ENCODE measurements around the gene CAP1.
"Not testable (repeated sequence)": the region's sequence is repeated elsewhere in the genome, so short reads cannot be mapped to it uniquely, and the experiment has no call there.

The CAP1 gene

GRCh38 chr1:40073062-40073461, 32.5 kb downstream of the CAP1 start:
- Histone ChIP-seq H3K27ac (ENCODE audit: insufficient read depth, low read length, poor library complexity, severe bottlenecking) (no peak overlapping the region), H3K4me1 (ENCODE audit: control insufficient read depth, insufficient read depth, low read length, poor library complexity, severe bottlenecking) (no peaks in the 10 kb centered on the region), H3K4me3 (ENCODE audit: insufficient read depth, low read depth, low read length, poor library complexity, severe bottlenecking) (no peak overlapping the region), H3K9me3 (ENCODE audit: control insufficient read depth, low read length) (no peaks in the 10 kb centered on the region), H3K36me3 (ENCODE audit: control insufficient read depth, insufficient read depth, low read length) (peaks cover 69% of the 10 kb centered on the region), H3K27me3 (replicated peaks; ENCODE audit: control insufficient read depth, insufficient read depth, low read length, poor library complexity, severe bottlenecking) (no peaks in the 10 kb centered on the region)
- no peak for DNase-seq

- H3K4me3 ChIP-seq (ENCODE audit: insufficient read depth, low read depth, low read length, poor library complexity, severe bottlenecking): no peak overlapping the region
- no peaks in the 10 kb centered on the region for H3K4me1 ChIP-seq (ENCODE audit: control insufficient read depth, insufficient read depth, low read length, poor library complexity, severe bottlenecking)
- no peak overlapping the region for H3K27ac ChIP-seq (ENCODE audit: insufficient read depth, low read length, poor library complexity, severe bottlenecking)
- H3K27me3 ChIP-seq (replicated peaks; ENCODE audit: control insufficient read depth, insufficient read depth, low read length, poor library complexity, severe bottlenecking): no peaks in the 10 kb centered on the region
- H3K36me3 ChIP-seq (ENCODE audit: control insufficient read depth, insufficient read depth, low read length): peaks cover 57% of the 10 kb centered on the region
- H3K9me3 ChIP-seq (ENCODE audit: control insufficient read depth, low read length): no peaks in the 10 kb centered on the region
- no peak for DNase-seq
These were observed 34.7 kb downstream of the CAP1 start for GRCh38 chr1:40075266-40075665.

GRCh38 chr1:40076895-40077312, 36.4 kb downstream of the CAP1 start:
- H3K4me3 ChIP-seq (ENCODE audit: insufficient read depth, low read depth, low read length, poor library complexity, severe bottlenecking): no peak overlapping the region
- DNase-seq: no peak
- no peaks in the 10 kb centered on the region for H3K9me3 ChIP-seq (ENCODE audit: control insufficient read depth, low read length)
- H3K27ac ChIP-seq (ENCODE audit: insufficient read depth, low read length, poor library complexity, severe bottlenecking): no peak overlapping the region
- no peaks in the 10 kb centered on the region for H3K27me3 ChIP-seq (replicated peaks; ENCODE audit: control insufficient read depth, insufficient read depth, low read length, poor library complexity, severe bottlenecking)
- no peaks in the 10 kb centered on the region for H3K4me1 ChIP-seq (ENCODE audit: control insufficient read depth, insufficient read depth, low read length, poor library complexity, severe bottlenecking)
- H3K36me3 ChIP-seq (ENCODE audit: control insufficient read depth, insufficient read depth, low read length): peaks cover 42% of the 10 kb centered on the region

- DNase-seq: peak in 1 of 3 donors; percentile 29
- Histone ChIP-seq H3K4me3 (ENCODE audit: insufficient read depth, low read depth, low read length, poor library complexity, severe bottlenecking) (no peak overlapping the region), H3K27me3 (replicated peaks; ENCODE audit: control insufficient read depth, insufficient read depth, low read length, poor library complexity, severe bottlenecking) (no peaks in the 10 kb centered on the region), H3K9me3 (ENCODE audit: control insufficient read depth, low read length) (no peaks in the 10 kb centered on the region), H3K27ac (ENCODE audit: insufficient read depth, low read length, poor library complexity, severe bottlenecking) (no peak overlapping the region), H3K4me1 (ENCODE audit: control insufficient read depth, insufficient read depth, low read length, poor library complexity, severe bottlenecking) (no peaks in the 10 kb centered on the region), H3K36me3 (ENCODE audit: control insufficient read depth, insufficient read depth, low read length) (peaks cover 31% of the 10 kb centered on the region)
These were observed 38.2 kb downstream of the CAP1 start for GRCh38 chr1:40078512-40079333.

GRCh38 chr1:40079774-40080400, 39.4 kb downstream of the CAP1 start:
- Histone ChIP-seq H3K4me1 (ENCODE audit: control insufficient read depth, insufficient read depth, low read length, poor library complexity, severe bottlenecking) (no peaks in the 10 kb centered on the region), H3K36me3 (ENCODE audit: control insufficient read depth, insufficient read depth, low read length) (peaks cover 23% of the 10 kb centered on the region), H3K27ac (ENCODE audit: insufficient read depth, low read length, poor library complexity, severe bottlenecking) (no peak overlapping the region), H3K27me3 (replicated peaks; ENCODE audit: control insufficient read depth, insufficient read depth, low read length, poor library complexity, severe bottlenecking) (no peaks in the 10 kb centered on the region), H3K9me3 (ENCODE audit: control insufficient read depth, low read length) (no peaks in the 10 kb centered on the region), H3K4me3 (ENCODE audit: insufficient read depth, low read depth, low read length, poor library complexity, severe bottlenecking) (no peak overlapping the region)
- DNase-seq: no peak

- H3K9me3 ChIP-seq (ENCODE audit: control insufficient read depth, low read length): no peaks in the 10 kb centered on the region
- peaks cover 35% of the 10 kb centered on the region for H3K36me3 ChIP-seq (ENCODE audit: control insufficient read depth, insufficient read depth, low read length)
- no peaks in the 10 kb centered on the region for H3K4me1 ChIP-seq (ENCODE audit: control insufficient read depth, insufficient read depth, low read length, poor library complexity, severe bottlenecking)
- no peak overlapping the region for H3K27ac ChIP-seq (ENCODE audit: insufficient read depth, low read length, poor library complexity, severe bottlenecking)
- no peak for DNase-seq
- H3K27me3 ChIP-seq (replicated peaks; ENCODE audit: control insufficient read depth, insufficient read depth, low read length, poor library complexity, severe bottlenecking): no peaks in the 10 kb centered on the region
- no peak overlapping the region for H3K4me3 ChIP-seq (ENCODE audit: insufficient read depth, low read depth, low read length, poor library complexity, severe bottlenecking)
These were observed 41.3 kb downstream of the CAP1 start for GRCh38 chr1:40081871-40082270.

GRCh38 chr1:40084750-40085149, 44.2 kb downstream of the CAP1 start:
- H3K27ac ChIP-seq (ENCODE audit: insufficient read depth, low read length, poor library complexity, severe bottlenecking); H3K27me3 ChIP-seq (replicated peaks; ENCODE audit: control insufficient read depth, insufficient read depth, low read length, poor library complexity, severe bottlenecking); H3K4me3 ChIP-seq (ENCODE audit: insufficient read depth, low read depth, low read length, poor library complexity, severe bottlenecking); H3K9me3 ChIP-seq (ENCODE audit: control insufficient read depth, low read length); H3K4me1 ChIP-seq (ENCODE audit: control insufficient read depth, insufficient read depth, low read length, poor library complexity, severe bottlenecking): not testable (repeated sequence)
- peak in 1 of 3 donors; percentile 25 for DNase-seq
- H3K36me3 ChIP-seq (ENCODE audit: control insufficient read depth, insufficient read depth, low read length): peaks cover 48% of the 10 kb centered on the region

GRCh38 chr1:40090652-40091355, 50.3 kb downstream of the CAP1 start:
- Histone ChIP-seq H3K27ac (ENCODE audit: insufficient read depth, low read length, poor library complexity, severe bottlenecking) (no peak overlapping the region), H3K9me3 (ENCODE audit: control insufficient read depth, low read length) (no peaks in the 10 kb centered on the region), H3K4me1 (ENCODE audit: control insufficient read depth, insufficient read depth, low read length, poor library complexity, severe bottlenecking) (no peaks in the 10 kb centered on the region), H3K4me3 (ENCODE audit: insufficient read depth, low read depth, low read length, poor library complexity, severe bottlenecking) (no peak overlapping the region), H3K36me3 (ENCODE audit: control insufficient read depth, insufficient read depth, low read length) (peaks cover 49% of the 10 kb centered on the region), H3K27me3 (replicated peaks; ENCODE audit: control insufficient read depth, insufficient read depth, low read length, poor library complexity, severe bottlenecking) (no peaks in the 10 kb centered on the region)
- DNase-seq: no peak

- DNase-seq: no peak
- Histone ChIP-seq H3K27me3 (replicated peaks; ENCODE audit: control insufficient read depth, insufficient read depth, low read length, poor library complexity, severe bottlenecking) (no peaks in the 10 kb centered on the region), H3K4me1 (ENCODE audit: control insufficient read depth, insufficient read depth, low read length, poor library complexity, severe bottlenecking) (no peaks in the 10 kb centered on the region), H3K9me3 (ENCODE audit: control insufficient read depth, low read length) (no peaks in the 10 kb centered on the region), H3K36me3 (ENCODE audit: control insufficient read depth, insufficient read depth, low read length) (peaks cover 38% of the 10 kb centered on the region), H3K27ac (ENCODE audit: insufficient read depth, low read length, poor library complexity, severe bottlenecking) (no peak overlapping the region), H3K4me3 (ENCODE audit: insufficient read depth, low read depth, low read length, poor library complexity, severe bottlenecking) (no peak overlapping the region)
These were observed 51.7 kb downstream of the CAP1 start for GRCh38 chr1:40092241-40092640.
